GM23248 (cell line): ENCODE data around the gene PRR33.

Experiments used
- EZH2 ChIP-seq: fragments of 200-600 bp; sonication (generic); IDR thresholded peaks from 2 replicates; pipeline ENCODE4 v1.6.1; 2018; ENCODE audit warnings: antibody characterized with exemption, mild to moderate bottlenecking; ENCODE audit not compliant: insufficient read depth, poor library complexity, severe bottlenecking
- EZH2phosphoT487 ChIP-seq: fragments of 200-600 bp; sonication (generic); IDR thresholded peaks from 2 replicates; pipeline ENCODE4 v1.6.1; 2018; ENCODE audit warnings: antibody characterized with exemption, moderate library complexity, mild to moderate bottlenecking, low read depth; ENCODE audit not compliant: insufficient read depth

DNA sequence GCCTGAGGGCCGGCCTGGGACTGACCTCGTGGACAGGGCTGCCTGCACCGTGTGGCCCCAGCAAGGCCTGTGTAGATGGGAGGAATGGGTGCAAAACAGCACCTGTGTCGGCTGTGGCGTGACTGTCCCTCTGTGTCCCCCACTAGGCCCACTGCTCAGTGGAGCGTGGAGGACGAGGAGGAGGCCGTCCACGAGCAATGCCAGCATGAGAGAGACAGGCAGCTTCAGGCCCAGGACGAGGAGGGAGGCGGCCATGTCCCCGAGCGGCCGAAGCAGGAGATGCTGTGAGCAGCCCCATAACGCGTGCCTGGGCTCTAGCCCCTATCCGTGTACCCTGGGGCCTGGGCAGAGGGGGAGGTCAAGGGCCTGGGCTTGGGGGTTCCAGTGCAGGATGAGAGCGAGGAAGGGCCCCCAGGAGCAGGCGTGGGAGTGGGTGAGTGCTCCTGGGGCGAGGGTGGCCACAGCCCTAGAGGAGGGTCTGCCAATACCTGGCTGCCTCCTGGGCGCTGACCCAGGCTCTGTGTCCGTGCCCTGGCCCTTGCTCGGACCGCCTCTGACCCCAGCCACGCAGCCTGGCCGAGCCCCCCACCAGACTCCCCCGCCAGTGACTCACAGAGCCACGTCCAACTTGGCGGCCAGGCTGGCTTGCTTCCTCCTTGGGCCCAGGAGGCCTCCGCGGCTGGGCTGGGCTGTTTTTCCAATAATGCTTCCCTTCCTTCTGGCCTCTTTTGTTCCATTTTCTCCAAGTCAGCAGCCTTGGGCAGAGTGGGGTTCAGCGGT, 11.6 kb downstream of the PRR33 start:
- TF ChIP-seq EZH2 (no peak), EZH2phosphoT487 (no peak)
